Subcutaneous abdominal adipose tissue (tissue), 5 donors: ENCODE measurements around the gene SEC14L5.

ENCODE experiments used
- H3K27ac ChIP-seq: one replicate; pipeline ENCODE4 v1.7.0; 2013; ENCODE audit warnings: low read depth, mild to moderate bottlenecking, inconsistent platforms, low read length, moderate library complexity
- H3K27me3 ChIP-seq, 5 donors: one replicate each; pipeline ENCODE4 v1.7.0; 2013; ENCODE audit warnings: low read length in 5 of 5, inconsistent platforms in 1 of 5; ENCODE audit not compliant: control insufficient read depth in 5 of 5, insufficient read depth in 4 of 5
- H3K36me3 ChIP-seq, 5 donors: one replicate each; pipeline ENCODE4 v1.7.0; 2013; ENCODE audit warnings: low read length in 5 of 5; ENCODE audit not compliant: control insufficient read depth in 5 of 5, insufficient read depth in 5 of 5
- H3K4me1 ChIP-seq, 5 donors: one replicate each; pipeline ENCODE4 v1.7.0; 2013; ENCODE audit warnings: low read length in 5 of 5, mild to moderate bottlenecking in 3 of 5, moderate library complexity in 1 of 5; ENCODE audit not compliant: control insufficient read depth in 5 of 5, insufficient read depth in 5 of 5
- H3K4me3 ChIP-seq, 5 donors: one replicate each; pipeline ENCODE4 v1.7.0; 2013; ENCODE audit warnings: low read length in 5 of 5, low read depth in 1 of 5
- H3K9ac ChIP-seq, 5 donors: one replicate each; pipeline ENCODE4 v1.7.0; 2013; ENCODE audit warnings: low read length in 5 of 5, mild to moderate bottlenecking in 4 of 5, moderate library complexity in 3 of 5
- H3K9me3 ChIP-seq, 5 donors: one replicate each; pipeline ENCODE4 v1.7.0; 2013; ENCODE audit warnings: low read length in 5 of 5; ENCODE audit not compliant: control insufficient read depth in 5 of 5
- donor health status: healthy.
- donor health status: healthy.
- donor health status: healthy.
- donor health status: healthy.
- donor health status: healthy.

The SEC14L5 gene

GRCh38 chr16:4980691-4981090 lies 22.6 kb downstream of the SEC14L5 start:
- peaks cover 0 to 3% (median 0%) of the 10 kb centered on the region in 5 donors for H3K4me1 ChIP-seq
- no peaks in the 10 kb centered on the region for H3K36me3 ChIP-seq
- no peak overlapping the region for H3K4me3 ChIP-seq
- H3K9me3 ChIP-seq: peaks cover 0 to 4% (median 2%) of the 10 kb centered on the region in 5 donors
- H3K27me3 ChIP-seq: peaks cover 0 to 5% (median 2%) of the 10 kb centered on the region in 5 donors
- H3K9ac ChIP-seq: no peak overlapping the region
- H3K27ac ChIP-seq: no peak overlapping the region

- Histone ChIP-seq H3K9ac (no peak overlapping the region), H3K36me3 (no peaks in the 10 kb centered on the region), H3K27ac (no peak overlapping the region), H3K4me1 (peaks cover 0 to 3% (median 0%) of the 10 kb centered on the region in 5 donors), H3K4me3 (no peak overlapping the region), H3K9me3 (peaks cover 0 to 4% (median 0%) of the 10 kb centered on the region in 5 donors), H3K27me3 (peaks cover 0 to 5% (median 2%) of the 10 kb centered on the region in 5 donors)
Measured at GRCh38 chr16:4981473-4981872, 23.3 kb downstream of the SEC14L5 start.

- peaks cover 0 to 4% (median 0%) of the 10 kb centered on the region in 5 donors for H3K9me3 ChIP-seq
- peaks cover 0 to 8% (median 3%) of the 10 kb centered on the region in 5 donors for H3K27me3 ChIP-seq
- H3K9ac ChIP-seq: no peak overlapping the region
- peaks cover 0 to 3% (median 0%) of the 10 kb centered on the region in 5 donors for H3K4me1 ChIP-seq
- H3K4me3 ChIP-seq: no peak overlapping the region
- no peaks in the 10 kb centered on the region for H3K36me3 ChIP-seq
- no peak overlapping the region for H3K27ac ChIP-seq
Measured at GRCh38 chr16:4982056-4982867, 24.1 kb downstream of the SEC14L5 start.

- Histone ChIP-seq H3K4me3 (no peak overlapping the region), H3K36me3 (no peaks in the 10 kb centered on the region), H3K9ac (no peak overlapping the region), H3K4me1 (peaks cover 0 to 3% (median 0%) of the 10 kb centered on the region in 5 donors), H3K27me3 (peaks cover 12 to 26% (median 21%) of the 10 kb centered on the region in 5 donors), H3K27ac (no peak overlapping the region), H3K9me3 (peaks cover 0 to 4% (median 2%) of the 10 kb centered on the region in 5 donors)
Measured at GRCh38 chr16:4984174-4984990, 26.3 kb downstream of the SEC14L5 start.

- Histone ChIP-seq H3K27me3 (peaks cover 12 to 37% (median 31%) of the 10 kb centered on the region in 5 donors), H3K9ac (no peak overlapping the region)
Measured at GRCh38 chr16:4987250-4987579, 29.1 kb downstream of the SEC14L5 start.

GRCh38 chr16:4987580-4988374 lies 29.6 kb downstream of the SEC14L5 start:
- no peak overlapping the region for H3K27ac ChIP-seq
- H3K4me1 ChIP-seq: no peaks in the 10 kb centered on the region
- H3K4me3 ChIP-seq: no peak overlapping the region
- H3K9ac ChIP-seq: no peak overlapping the region
- H3K36me3 ChIP-seq: no peaks in the 10 kb centered on the region
- peaks cover 12 to 36% (median 31%) of the 10 kb centered on the region in 5 donors for H3K27me3 ChIP-seq
- H3K9me3 ChIP-seq: peaks cover 0 to 4% (median 2%) of the 10 kb centered on the region in 5 donors

More at GRCh38 chr16:4987250-4987579, 29.1 kb downstream of the SEC14L5 start:
- H3K27ac ChIP-seq: no peak overlapping the region
- no peaks in the 10 kb centered on the region for H3K36me3 ChIP-seq
- no peak overlapping the region for H3K4me3 ChIP-seq
- H3K9me3 ChIP-seq: peaks cover 0 to 4% (median 2%) of the 10 kb centered on the region in 5 donors
- no peaks in the 10 kb centered on the region for H3K4me1 ChIP-seq

GRCh38 chr16:4988647-4989046 lies 30.5 kb downstream of the SEC14L5 start:
- H3K27me3 ChIP-seq: peaks cover 12 to 36% (median 31%) of the 10 kb centered on the region in 5 donors
- peaks cover 0 to 4% (median 2%) of the 10 kb centered on the region in 5 donors for H3K9me3 ChIP-seq
- no peak overlapping the region for H3K9ac ChIP-seq
- no peaks in the 10 kb centered on the region for H3K4me1 ChIP-seq
- H3K36me3 ChIP-seq: no peaks in the 10 kb centered on the region
- no peak overlapping the region for H3K27ac ChIP-seq
- H3K4me3 ChIP-seq: no peak overlapping the region

GRCh38 chr16:4989391-4990006 lies 31.4 kb downstream of the SEC14L5 start:
- Histone ChIP-seq H3K4me3 (no peak overlapping the region), H3K9ac (no peak overlapping the region), H3K36me3 (no peaks in the 10 kb centered on the region), H3K27me3 (peaks cover 12 to 36% (median 31%) of the 10 kb centered on the region in 5 donors), H3K4me1 (no peaks in the 10 kb centered on the region), H3K27ac (no peak overlapping the region), H3K9me3 (peaks cover 0 to 3% (median 0%) of the 10 kb centered on the region in 5 donors)

- Histone ChIP-seq H3K9me3 (peaks cover 0 to 3% (median 0%) of the 10 kb centered on the region in 5 donors), H3K4me3 (no peak overlapping the region), H3K4me1 (no peaks in the 10 kb centered on the region), H3K27me3 (peaks cover 12 to 36% (median 31%) of the 10 kb centered on the region in 5 donors), H3K9ac (no peak overlapping the region), H3K36me3 (no peaks in the 10 kb centered on the region), H3K27ac (no peak overlapping the region)
Measured at GRCh38 chr16:4990415-4990814, 32.3 kb downstream of the SEC14L5 start.
